Measurements from ENCODE around the gene ERGIC2.

- no peak for TF ChIP-seq POLR2A (IDR thresholded peaks at IDR 0.05)
- TF ChIP-seq CTCF (IDR thresholded peaks at IDR 0.05 in 4 of 5, conservative IDR thresholded peaks at IDR 0.05 in 1 of 5), result no peak
Measured at GRCh38 chr12:29314416-29314815, 66.6 kb downstream of the ERGIC2 start.

Measured in gastrocnemius medialis (tissue), 4 donors.